HG03442 (cell line): ENCODE data around the gene HIPK2.

Experiments
- ATAC-seq: cut with Tn5 transposase; IDR thresholded peaks from one replicate; pipeline ENCODE4 v1.9.1; 2021; ENCODE audit warnings: mild to moderate bottlenecking, moderate library complexity; ENCODE audit not compliant: unreplicated experiment

Gene HIPK2

DNA sequence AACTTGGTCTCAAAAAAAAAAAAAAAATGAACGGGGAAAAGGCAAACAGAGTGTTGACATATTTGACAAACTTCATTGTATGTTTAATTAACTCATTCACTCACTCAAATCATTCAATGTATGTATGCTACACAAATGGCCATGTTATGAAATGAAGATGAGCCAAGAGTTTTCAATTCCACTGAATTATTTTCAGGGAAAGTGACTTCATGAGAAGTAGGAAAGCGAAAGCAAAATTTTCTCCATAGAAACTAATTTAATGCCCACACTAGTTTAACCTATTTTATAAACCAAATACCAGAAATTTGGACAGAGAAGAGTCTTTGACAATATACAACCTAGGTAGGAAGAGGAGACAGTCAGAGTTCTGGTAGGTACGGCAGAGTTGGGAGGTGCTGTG lies 119.5 kb downstream of the HIPK2 start:
- no peak for ATAC-seq

DNA sequence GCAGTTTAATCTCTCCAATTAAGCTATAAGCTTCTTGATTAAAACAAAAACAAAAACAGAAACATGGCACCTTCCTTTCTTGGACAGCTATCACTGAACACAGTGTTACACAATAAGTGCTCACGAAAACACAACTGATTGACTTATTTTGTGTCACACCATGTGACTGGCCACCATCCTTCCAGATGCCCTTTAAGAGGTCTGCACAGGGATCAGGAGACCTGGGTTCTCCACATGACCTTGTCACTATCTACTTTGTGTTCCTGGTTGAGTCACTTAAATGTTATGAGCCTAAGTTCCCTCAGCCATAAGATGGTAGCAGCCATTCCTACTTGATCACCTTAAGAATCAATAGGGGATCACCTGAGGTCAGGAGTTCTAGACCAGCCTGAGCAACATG lies 120.1 kb downstream of the HIPK2 start:
- no peak for ATAC-seq

DNA sequence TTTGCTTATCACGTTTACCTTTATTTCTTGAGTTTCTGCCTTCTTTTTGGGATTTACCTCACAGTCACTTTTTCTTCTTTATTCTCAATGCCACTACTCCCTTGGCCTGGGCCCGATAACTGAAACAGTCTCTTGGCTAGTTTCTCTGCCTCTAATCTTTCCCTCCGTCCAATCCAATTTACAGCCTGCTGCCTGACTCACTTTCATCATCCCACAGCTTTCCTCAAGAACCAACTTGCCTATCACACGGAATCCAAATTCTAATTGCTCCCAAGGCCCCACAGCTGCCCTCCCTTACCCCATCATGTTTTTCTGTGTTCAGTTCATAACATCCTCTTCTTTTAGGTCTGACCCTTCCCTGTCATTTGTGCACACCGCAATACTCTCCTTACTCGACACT lies 121.4 kb downstream of the HIPK2 start:
- no peak for ATAC-seq

DNA sequence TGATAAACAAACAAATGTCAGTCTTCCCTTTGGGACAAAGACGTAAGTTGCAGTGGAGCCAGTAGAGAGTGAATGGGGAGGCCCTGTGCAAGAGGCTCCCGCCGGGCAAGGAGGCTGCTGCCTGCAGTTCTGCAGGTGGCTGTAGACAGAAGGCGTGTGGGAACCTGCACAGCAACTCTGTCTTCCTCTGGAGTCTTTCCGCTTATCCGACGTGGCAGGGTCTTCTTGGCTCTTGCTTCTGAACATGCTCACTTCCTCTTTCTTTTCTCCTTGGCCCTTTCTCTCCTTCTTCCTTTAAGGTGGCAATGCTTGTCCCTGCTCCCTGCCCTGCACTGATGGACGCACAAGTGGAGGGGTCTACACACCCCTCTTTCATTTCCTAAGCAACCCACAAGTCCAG lies 122.5 kb downstream of the HIPK2 start:
- no peak for ATAC-seq

DNA sequence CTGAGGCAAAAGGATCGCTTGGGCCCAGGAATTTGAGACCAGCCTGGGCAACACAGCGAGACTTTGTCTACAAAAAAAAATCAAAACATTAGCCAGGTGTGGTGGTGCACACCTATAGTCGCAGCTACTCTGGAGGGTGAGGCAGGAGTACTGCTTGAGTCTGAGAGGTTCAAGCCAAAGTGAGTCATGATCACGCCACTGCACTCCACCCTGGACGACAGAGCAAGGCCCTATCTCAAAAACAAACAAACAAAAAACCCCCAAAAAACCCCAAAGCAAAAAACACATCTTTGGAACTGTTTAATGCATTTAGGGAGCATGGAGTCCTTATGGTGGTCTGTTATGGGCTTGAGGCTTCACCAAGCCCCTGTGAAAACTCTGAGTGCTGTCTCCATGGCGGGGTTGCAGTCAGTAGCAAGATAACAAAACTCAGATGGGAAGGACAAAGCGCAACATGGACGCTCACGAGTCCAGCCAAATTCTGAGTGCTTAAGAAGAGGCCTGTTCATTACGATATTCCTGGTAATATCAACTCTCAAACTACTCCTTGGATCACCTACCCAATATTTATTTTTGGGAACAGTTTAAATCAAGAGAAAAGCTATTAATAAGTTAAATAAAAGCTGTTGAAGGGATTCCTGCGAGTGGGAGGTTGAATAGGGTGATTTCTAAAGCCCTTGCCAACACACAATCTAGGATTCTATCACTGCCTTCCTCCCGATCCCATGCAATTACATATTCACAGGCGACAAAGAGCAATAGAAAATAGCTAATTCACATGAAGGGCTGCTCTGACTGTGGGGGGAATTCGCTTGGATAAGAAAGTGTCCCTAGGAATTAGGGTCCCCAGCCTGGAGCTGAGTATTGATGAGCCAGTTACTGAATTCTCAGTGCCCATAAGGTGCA lies 123.3 kb downstream of the HIPK2 start:
- ATAC-seq, result no peak

DNA sequence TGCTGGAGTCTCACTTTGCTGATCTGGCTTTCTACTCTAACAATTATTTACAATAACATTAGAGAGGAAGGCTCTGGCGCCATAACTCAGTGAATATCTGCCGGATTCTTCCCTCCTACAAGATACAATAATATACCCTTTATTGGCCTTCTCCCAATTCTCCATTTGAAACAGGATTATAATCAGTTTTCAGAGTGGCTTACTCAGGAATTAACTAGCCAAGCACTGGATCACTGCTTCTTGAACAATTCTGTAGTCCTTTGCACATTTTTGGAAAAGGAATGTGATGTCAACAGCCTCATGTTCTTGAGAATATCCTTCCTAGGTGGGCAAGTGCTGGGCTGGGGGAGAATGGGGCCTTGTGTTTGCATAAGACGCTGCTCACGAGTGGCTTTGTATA lies 125.9 kb downstream of the HIPK2 start:
- ATAC-seq, result no peak

DNA sequence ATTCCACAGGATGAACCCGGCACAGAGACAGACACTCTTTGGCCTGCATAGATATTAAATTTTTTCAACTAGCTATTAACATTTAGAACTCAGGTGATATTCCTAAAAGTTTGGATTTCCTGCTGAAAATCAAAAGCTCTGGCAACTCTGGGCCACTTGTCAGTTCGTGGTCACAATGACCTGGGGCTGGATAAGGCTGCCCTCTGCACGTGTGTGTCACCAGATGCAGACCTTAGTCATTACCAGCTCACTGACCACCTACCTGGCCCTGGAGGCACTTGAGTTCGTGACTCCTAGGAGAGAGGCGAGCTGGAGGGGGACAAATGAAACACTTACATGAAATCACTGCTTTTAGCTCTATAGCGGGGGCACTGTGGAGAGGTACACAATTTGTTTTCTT lies 126.5 kb downstream of the HIPK2 start:
- no peak for ATAC-seq

DNA sequence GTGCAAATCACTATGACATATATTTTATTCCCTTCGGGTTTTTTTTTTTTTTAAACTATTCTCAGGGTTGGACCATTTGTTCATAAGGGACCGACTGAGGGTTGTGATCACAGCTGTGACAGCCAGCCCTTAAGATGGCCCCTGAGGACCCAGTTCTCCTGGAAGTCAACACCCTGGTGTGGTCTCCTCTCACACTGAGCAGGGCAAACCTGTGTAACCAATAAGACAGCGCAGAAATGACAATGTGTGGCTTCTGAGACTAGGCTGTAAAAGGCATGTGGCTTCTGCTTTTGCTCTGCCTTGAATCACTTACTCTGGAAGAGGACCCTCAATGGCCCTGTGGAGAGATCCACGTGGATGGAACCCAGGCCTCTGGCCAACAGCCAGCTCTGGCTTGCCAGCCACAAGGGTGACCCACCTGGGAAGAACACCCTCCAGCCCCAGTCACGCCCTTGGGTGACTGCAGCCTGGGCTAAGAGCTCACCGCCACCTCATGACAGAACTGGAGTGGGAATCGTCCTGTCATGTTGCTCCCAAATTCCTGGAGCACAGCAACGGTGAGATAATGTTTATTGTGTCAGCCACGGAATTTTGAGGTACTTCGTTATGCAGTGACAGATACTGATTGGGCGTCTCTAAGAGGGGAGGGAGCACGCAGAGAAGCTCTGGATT lies 127.2 kb downstream of the HIPK2 start:
- no peak for ATAC-seq

DNA sequence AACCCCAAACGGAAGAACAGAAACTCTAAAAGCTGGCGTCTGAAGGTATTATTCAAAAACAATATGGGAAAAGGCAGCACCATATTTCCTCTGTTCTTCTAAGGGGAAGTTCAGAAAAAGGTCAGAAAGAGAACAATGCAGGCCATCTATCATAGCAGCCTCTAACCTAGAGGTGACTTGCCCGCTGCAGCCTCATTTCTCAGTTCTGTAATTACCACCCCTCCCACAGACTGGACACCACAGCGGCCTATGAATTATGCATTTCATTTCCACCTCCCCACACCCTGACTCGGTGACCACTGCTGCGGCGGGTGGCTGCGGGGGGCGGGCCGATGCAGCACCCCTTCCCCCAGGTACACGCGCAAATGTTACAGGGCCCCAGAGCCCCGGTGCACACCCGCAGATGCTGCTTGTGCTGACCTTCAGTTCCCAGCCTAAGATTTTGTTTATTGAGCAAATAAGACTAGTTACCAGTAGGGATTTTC lies 128.8 kb downstream of the HIPK2 start:
- peak; percentile 86 for ATAC-seq

DNA sequence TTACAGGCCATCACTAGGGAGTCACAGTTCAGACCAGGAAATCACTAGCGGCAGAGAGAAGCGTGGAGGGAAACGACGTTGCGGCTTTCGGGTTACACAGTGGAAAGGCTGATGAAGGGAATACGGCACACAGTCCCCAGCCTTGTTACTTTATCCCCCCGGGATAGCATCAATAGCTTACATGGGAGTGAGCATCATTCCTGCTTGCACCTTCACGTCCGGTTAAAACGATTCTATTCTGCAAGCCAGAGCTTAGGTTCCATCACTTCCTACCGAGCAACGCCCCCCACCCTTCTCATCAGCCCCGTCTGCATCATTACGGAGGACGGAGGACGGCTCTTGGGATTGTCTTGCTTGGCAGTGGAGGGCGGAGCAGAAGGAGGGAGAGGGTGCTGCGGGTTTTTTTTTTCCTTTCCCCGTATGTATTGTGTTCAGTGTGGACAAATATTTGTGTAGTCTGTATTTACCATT lies 129.4 kb downstream of the HIPK2 start:
- no peak for ATAC-seq

DNA sequence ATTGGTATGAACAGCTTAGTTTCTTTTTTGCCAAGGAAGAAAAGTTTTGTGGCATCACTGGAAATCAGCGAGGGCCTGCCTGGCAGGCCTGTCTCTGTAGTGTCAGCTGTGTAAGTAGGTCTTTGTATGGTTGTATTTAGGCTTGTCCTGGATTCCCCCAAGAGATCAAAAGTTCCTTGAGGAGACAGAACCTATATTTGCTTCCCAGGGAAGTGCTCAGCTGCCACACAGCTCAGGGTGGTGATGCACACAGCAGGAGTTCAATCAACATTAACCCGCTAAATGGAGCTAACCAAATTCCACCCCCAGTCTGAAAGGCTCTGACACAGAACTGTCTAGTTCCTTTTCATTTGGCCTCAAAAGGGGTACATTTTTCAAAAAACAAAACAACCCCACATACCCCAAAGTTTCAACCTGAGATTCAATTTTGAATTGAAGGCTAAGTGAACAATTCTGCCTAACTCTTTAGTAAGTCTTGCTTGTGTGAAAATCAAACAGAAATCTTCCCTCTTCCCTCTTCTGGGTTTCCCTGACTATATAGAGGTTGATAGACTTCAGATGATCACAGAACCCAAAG lies 129.9 kb downstream of the HIPK2 start:
- no peak for ATAC-seq

DNA sequence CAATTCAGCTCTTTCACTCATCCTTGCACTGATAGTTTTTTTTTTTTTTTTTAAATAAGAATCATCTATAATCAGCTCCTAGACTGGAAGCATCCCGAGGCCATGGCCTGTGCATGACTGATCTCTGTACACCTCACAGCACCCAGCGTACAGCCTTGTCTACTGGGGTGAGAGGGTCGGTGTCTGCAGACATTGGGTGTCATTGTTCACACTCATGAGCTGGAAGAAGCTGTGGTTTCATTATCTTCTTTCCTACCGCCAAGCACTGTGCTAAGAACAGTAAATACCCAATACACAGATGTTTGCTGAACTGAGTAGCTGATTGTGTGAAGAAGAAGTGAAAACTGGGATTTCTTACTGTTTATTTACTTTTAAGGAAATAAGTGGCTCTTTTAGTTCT lies 130.7 kb downstream of the HIPK2 start:
- ATAC-seq, result no peak

DNA sequence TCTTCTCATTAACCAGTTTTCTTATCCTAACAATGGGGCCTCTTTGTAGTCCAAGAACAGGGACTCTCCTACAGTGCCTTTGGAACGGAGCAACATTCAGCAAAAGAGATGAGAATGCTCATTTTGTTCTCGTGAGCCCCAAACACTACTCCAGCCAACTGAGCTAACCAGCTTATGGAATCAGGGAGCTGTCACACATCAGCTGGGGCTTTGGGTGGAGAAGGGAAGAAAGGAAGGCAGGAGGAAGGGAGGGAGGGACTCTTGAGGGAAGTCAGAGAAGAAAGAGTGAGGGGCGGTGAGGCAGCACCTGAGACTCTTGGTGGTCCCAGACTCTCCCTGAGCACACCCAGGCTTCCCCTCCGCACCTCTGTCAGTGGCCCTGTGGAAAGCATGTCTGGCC lies 131.2 kb downstream of the HIPK2 start:
- ATAC-seq, result no peak

DNA sequence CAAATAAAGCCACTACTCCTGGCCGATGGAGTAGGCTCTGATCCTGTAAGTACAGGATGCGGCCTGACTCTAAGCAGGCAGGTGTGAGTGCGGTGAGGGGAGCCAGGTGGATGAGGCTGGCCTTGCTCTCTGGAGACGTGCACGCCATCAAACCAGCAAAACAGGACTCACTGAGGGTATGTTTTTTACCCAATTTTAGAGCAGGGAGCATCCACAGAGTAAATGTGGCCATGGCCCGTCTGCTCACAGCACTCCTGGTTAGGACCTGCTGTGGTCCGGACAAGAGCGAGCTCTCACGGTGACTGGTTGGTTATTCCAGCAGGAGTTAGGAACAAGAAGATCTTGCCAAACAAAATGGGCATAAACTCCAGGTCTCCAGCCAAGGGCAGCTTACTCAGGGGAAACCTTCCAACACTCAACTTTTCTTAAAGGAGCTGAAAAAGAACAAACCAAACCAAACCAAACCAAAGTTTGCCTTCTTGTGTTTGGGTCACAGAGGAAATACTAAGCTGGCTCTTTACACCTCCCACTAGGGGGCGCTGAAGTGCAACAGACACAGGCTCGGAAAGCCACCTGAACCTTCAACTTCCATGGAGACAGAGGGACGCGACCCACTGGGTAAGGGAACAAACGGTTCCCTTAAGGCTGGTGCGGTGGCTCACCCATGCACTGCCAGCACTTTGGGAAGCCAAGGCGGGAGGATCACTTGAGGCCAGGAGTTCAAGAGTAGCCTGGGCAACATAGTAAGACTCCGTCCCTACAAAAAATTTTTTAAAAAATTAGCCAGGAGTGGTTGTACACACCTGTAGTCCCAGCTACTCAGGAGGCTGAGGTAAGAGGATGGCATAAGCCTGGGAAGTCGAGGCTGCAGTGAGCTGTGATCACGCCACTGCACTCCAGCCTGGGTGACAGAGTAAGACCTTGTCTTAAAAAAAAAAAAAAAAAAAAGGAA lies 131.9 kb downstream of the HIPK2 start:
- ATAC-seq, result no peak

DNA sequence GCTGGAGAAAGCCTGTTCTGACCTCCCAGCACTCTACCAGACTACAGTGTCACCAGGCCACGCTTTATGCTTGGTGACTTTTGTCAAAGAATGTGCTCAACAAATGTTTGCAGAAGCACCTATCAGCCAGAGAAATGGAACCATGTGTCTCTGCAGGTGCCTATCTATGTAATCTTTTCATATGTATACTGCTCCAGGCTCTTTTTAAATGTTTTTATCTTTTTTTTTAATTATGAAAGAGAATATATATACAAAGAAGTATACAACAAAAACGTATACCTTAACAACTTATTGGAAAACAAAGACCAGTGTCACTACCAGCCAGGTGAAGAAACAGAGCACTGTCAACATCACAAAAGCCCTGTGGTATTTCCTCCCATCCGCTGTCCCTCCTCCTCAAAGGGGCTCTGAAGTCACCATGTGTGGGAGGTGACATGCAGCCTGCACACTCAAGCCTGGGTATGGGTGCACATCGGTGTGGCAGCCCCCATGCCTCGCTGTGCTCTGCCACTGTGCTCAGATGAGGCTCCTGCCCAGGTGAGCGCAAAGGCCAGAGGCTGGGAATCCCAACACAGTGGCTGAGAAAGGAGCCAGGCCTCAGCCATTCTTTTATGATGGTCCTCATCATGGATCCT lies 133.7 kb downstream of the HIPK2 start:
- no peak for ATAC-seq

DNA sequence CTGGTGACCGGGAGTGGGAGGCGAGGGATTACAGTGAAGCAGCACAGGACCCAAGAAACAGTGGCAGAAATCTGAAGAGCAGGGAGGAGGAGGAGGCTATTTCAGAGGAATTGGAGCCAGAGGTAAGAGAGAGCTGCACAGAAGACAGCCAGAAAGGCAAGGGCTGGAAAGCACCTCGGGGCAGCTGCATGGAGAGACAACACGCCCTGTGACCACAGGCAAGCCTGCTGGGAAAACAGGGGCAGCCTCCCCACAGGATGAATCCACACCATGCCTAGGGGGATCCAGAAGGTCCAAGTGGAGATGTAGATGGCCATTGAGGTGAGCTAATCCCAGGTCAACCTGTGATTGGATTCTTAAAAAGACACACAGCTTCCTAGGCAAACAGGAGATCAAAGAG lies 135.5 kb downstream of the HIPK2 start:
- no peak for ATAC-seq

DNA sequence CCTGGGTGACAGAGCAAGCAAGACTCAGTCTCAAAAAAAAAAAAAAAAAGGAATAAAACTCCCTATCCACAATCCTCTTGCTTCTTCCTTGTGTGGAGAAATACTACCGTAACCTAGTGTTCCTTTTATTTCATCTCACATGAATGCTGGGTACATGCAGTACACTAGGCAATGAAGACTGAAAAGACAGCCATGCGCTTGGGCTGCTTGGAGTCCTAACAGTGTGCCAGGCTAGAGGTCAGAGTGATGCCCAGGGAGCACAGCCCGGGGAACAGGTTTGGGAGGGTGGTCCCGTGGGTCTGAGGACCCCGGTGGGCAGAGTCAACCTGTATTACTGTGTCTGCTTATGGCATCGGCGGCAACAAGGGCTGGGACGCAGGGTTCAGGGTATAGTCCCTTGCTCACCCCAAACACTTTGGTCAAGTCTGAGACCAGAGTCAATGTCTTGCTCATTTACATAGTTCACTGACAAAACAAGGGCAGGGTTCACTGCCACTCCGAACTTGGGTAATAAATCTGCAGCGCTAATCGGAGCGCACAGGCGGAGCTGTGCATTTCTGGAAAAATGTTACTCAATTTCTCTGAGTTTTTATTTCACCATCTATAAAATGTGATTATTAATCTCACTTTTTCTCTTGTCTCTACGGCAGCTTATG lies 136.3 kb downstream of the HIPK2 start:
- ATAC-seq, result no peak

DNA sequence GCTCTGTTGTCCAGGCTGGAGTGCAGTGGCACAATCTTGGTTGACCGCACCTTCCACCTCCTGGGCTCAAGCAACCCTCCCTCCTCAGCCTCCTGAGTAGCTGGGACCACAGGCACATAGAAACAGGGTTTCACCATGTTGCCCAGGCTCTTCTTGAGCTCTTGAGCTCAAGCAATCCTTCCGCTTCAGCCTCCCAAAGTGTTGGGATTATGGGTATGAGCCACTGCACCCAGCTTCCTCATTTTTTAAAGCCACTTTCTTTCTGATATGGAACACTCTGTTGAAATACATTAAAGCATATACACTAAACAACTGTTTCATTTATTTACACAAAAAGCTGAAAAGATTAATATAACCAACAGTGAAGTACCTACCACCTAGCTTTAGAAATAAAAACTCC lies 137.1 kb downstream of the HIPK2 start:
- ATAC-seq, result no peak

DNA sequence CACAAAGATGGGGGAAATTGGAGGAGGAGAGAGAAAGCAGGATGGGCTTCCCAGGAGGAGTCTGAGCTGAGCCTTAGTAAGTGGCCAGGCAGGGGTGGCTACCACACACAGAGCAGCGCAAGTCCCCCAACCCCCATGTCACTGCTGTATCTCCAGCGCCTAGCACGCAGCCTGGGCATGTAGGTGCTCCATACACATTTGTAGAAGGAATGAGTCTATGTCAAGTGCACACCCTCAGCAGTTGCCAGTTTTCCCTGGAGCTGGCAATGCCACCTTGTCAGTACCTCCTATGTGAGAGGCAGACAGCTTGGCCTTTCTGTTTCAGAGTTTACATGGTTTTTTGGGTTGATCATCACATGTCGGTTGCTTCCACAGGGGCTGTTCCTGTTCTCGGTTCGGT lies 138.2 kb downstream of the HIPK2 start:
- no peak for ATAC-seq
